ENCODE results near the gene TMEM176A. TPM values are rescaled to one million over a fixed set of nuclear protein-coding genes. Genes with fewer than 3 reads are reported as not detected.
A peak's percentile ranks its signal among the peaks of the same experiment; 100 is the strongest.

TMEM176A gene
- total and polyA plus RNA-seq, 2 experiments from 2014 or later: 0.34 TPM; not detected in 1

GRCh38 chr7:150791304-150791703, 9.3 kb upstream of the TMEM176A start:
- Histone ChIP-seq H3K36me3 (ENCODE audit: insufficient read depth) (no peaks in the 10 kb centered on the region), H4K20me1 (replicated peaks; ENCODE audit: insufficient read depth) (no peaks in the 10 kb centered on the region), H3K27ac (ENCODE audit: low read depth) (no peak overlapping the region), H3K9me2 (ENCODE audit: insufficient read depth) (no peaks in the 10 kb centered on the region), H3K27me3 (ENCODE audit: insufficient read depth) (peaks cover 7% of the 10 kb centered on the region; the same call in 1 of the 2 replicates), H3K79me2 (replicated peaks; ENCODE audit: insufficient read depth) (no peaks in the 10 kb centered on the region), H3K4me2 (no peak overlapping the region), H3F3A (replicated peaks; ENCODE audit: low read depth) (no peaks in the 10 kb centered on the region), H2AFZ (no peak overlapping the region), H3K4me1 (ENCODE audit: insufficient read depth) (no peaks in the 10 kb centered on the region), H3K4me3 (no peak overlapping the region)
- Mint-ChIP-seq H3K9me3 (no peaks in the 10 kb centered on the region; the same call in 2 of the 3 replicates), H3K27me3 (ENCODE audit: insufficient read depth, low read depth, poor library complexity) (peaks cover under 1% of the 10 kb centered on the region), H3K4me1 (peaks cover 5% of the 10 kb centered on the region), H3K4me3 (no peak overlapping the region), H3K27ac (no peak overlapping the region), H3K36me3 (ENCODE audit: low read depth) (no peaks in the 10 kb centered on the region)
- DNase-seq (ENCODE audit: low spot score) (peak; percentile 27), ATAC-seq (peak; percentile 70)
- TF ChIP-seq ZNF114 (CRISPR knock-in tag; IDR thresholded peaks at IDR 0.05) (no peak), CTCF (conservative IDR thresholded peaks at IDR 0.05; ENCODE audit: low read depth in 2 of 2) (no peak; a peak in 2 of 4 replicates), ZNF331 (CRISPR knock-in tag; IDR thresholded peaks at IDR 0.05; ENCODE audit: low read depth) (no peak), REST (IDR thresholded peaks at IDR 0.05; ENCODE audit: unreplicated experiment) (no peak), EZH2phosphoT487 (IDR thresholded peaks at IDR 0.05; ENCODE audit: unreplicated experiment) (no peak), NANOG (IDR thresholded peaks at IDR 0.05; ENCODE audit: borderline replicate concordance) (no peak), JUNB (IDR thresholded peaks at IDR 0.05; ENCODE audit: unreplicated experiment) (no peak), CREB1 (CRISPR knock-in tag; IDR thresholded peaks at IDR 0.05; ENCODE audit: low read depth) (no peak), ETS1 (IDR thresholded peaks at IDR 0.05) (no peak), POLR2AphosphoS5 (IDR thresholded peaks at IDR 0.05; ENCODE audit: low read depth) (no peak), STAT1 (IDR thresholded peaks at IDR 0.05; ENCODE audit: unreplicated experiment) (no peak), ZNF462 (CRISPR knock-in tag; IDR thresholded peaks at IDR 0.05) (no peak), EZH2 (IDR thresholded peaks at IDR 0.05; ENCODE audit: low read depth, unreplicated experiment) (no peak)
